Epithelial cell of proximal tubule (primary cell): ENCODE results near the gene DDX19B. TPM values are rescaled to one million over a fixed set of nuclear protein-coding genes. Genes with fewer than 3 reads are reported as not detected.
"Not testable (repeated sequence)": the region's sequence is repeated elsewhere in the genome, so short reads cannot be mapped to it uniquely, and the experiment has no call there.

ENCODE experiments used
- DNase-seq: peaks from one replicate; pipeline ENCODE4 v3.0.0-alpha.2; 2011; ENCODE audit warnings: low read depth
- H3K4me3 ChIP-seq: 2 replicates; pipeline ENCODE4 v1.5.1; 2011; ENCODE audit warnings: low read depth, mild to moderate bottlenecking, low read length
- CTCF ChIP-seq: conservative IDR thresholded peaks from 2 replicates; pipeline ENCODE4 v1.5.1; 2012; ENCODE audit warnings: low read depth, mild to moderate bottlenecking, low read length
- total RNA-seq: library from RNA; depleted of rRNA; stranded (reverse); fragments of >200 nt; gene quantifications from 2 replicates; pipeline ENCODE4 v1.2.3, GENCODE V29; 2015

Gene DDX19B
- total RNA-seq, 1 donor from 2014 or later: 20.9 TPM

- TF ChIP-seq CTCF: peak; percentile 67
- DNase-seq, H3K4me3 ChIP-seq: not testable (repeated sequence)
Observed at GRCh38 chr16:70370145-70370544, 71.2 kb downstream of the DDX19B start.

- DNase-seq: no peak
- no peak for TF ChIP-seq CTCF
Observed at GRCh38 chr16:70370924-70371323, 71.9 kb downstream of the DDX19B start.

GRCh38 chr16:70372921-70373728 lies 74.1 kb downstream of the DDX19B start:
- TF ChIP-seq CTCF: no peak
- DNase-seq: no peak
- no peak overlapping the region for H3K4me3 ChIP-seq

More at GRCh38 chr16:70370924-70371323, 71.9 kb downstream of the DDX19B start:
- no peak overlapping the region for H3K4me3 ChIP-seq

GRCh38 chr16:70374213-70374612 lies 75.2 kb downstream of the DDX19B start:
- H3K4me3 ChIP-seq: no peak overlapping the region
- DNase-seq: no peak
- no peak for TF ChIP-seq CTCF

DNA sequence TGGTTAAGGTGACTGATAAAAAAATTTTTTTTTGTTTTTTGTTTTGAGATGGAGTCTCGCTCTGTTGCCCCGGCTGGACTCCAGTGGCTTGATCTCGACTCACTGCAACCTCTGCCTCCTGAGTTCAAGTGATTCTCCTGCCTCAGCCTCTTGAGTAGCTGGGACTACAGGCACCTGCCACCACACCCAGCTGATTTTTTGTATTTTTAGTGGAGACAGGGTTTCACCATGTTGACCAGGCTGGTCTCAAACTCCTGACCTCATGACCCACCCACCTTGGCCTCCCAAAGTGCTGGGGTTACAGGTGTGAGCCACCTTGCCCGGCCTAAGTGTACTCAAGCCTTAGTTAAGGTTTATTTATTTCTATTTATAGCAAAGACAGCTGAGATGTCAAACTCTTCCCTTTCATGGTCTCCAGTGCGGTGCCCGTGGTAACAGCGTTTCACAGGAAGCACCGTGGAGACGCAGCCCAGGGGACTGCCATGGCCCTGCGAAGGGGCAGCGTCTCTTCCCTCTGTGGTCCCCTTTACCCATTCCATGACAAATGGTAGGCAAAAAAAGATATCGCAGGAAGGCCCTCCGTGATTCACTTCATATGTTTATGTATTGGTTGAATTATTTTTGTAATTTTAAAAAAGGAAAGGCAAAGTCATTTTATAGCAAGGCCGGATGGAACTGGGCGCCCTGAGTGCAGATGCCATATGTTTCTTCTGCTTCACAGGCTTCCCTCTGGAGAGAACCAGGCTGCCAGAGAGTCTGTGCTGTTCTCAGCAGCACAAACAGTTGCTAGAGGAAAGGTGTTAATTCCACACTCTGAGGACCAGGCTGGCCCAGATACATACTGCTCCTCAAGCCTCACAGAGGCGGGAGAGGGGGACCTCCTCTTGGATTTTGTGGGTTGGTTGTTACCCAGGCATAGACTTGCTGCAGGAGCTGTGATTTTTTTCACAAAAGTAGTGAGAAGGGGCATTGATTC lies 76.9 kb downstream of the DDX19B start:
- DNase-seq: no peak
- H3K4me3 ChIP-seq: no peak overlapping the region
- no peak for TF ChIP-seq CTCF

- no peak for TF ChIP-seq CTCF
- no peak overlapping the region for H3K4me3 ChIP-seq
- no peak for DNase-seq
Observed at GRCh38 chr16:70377782-70378181, 78.8 kb downstream of the DDX19B start.
